DND-41 (cell line): ENCODE results near the gene GSG1L.

ENCODE experiments used
- ATAC-seq: fragments of 200-7000 bp; cut with Tn5 transposase; 3 replicates; pipeline ENCODE4 v1.9.1; 2021; ENCODE audit warnings: low read depth; ENCODE audit not compliant: insufficient read depth
- DNase-seq: peaks from one replicate; pipeline ENCODE4 v3.0.0-alpha.2; 2020
- H2AFZ ChIP-seq: 2 replicates; pipeline ENCODE4 v1.6.0; 2012; ENCODE audit warnings: low read depth, low read length
- H3K27ac ChIP-seq: 2 replicates; pipeline ENCODE4 v1.5.1; 2012; ENCODE audit warnings: low read length, inconsistent platforms
- H3K27me3 ChIP-seq: fragments of 200-600 bp; sonication (generic); 2 replicates; pipeline ENCODE4 v1.6.0; 2012; ENCODE audit warnings: low read length, mild to moderate bottlenecking, inconsistent platforms; ENCODE audit not compliant: insufficient read depth, poor library complexity
- H3K36me3 ChIP-seq: 2 replicates; pipeline ENCODE4 v1.5.1; 2012; ENCODE audit warnings: low read length, inconsistent platforms; ENCODE audit not compliant: insufficient read depth
- H3K4me1 ChIP-seq: 2 replicates; pipeline ENCODE4 v1.5.1; 2012; ENCODE audit warnings: mild to moderate bottlenecking, low read length; ENCODE audit not compliant: insufficient read depth
- H3K4me2 ChIP-seq: 2 replicates; pipeline ENCODE4 v1.6.0; 2012; ENCODE audit warnings: mild to moderate bottlenecking, moderate library complexity, low read length, inconsistent platforms; ENCODE audit not compliant: insufficient read depth
- H3K4me3 ChIP-seq, 2 experiments: fragments of 200-600 bp in 1 of 2; shearing (Covaris generic) in 1 of 2; 2 replicates each; pipeline ENCODE4 v1.5.1; 2012 to 2016; ENCODE audit warnings: inconsistent platforms in 2 of 2, low read length in 2 of 2, mild to moderate bottlenecking in 2 of 2, low read depth in 1 of 2, moderate library complexity in 1 of 2
- H3K79me2 ChIP-seq: 2 replicates; pipeline ENCODE4 v1.6.0; 2012; ENCODE audit warnings: low read length, inconsistent platforms; ENCODE audit not compliant: insufficient read depth
- H3K9ac ChIP-seq: 2 replicates; pipeline ENCODE4 v1.6.0; 2012; ENCODE audit warnings: low read depth, mild to moderate bottlenecking, inconsistent platforms, low read length, moderate library complexity
- H3K9me3 ChIP-seq: 2 replicates; pipeline ENCODE4 v1.5.1; 2012; ENCODE audit warnings: low read length, moderate library complexity, mild to moderate bottlenecking, inconsistent platforms; ENCODE audit not compliant: insufficient read depth, severe bottlenecking
- H4K20me1 ChIP-seq: 2 replicates; pipeline ENCODE4 v1.6.0; 2012; ENCODE audit warnings: low read length; ENCODE audit not compliant: insufficient read depth
- EZH2 ChIP-seq: IDR thresholded peaks from 3 replicates; pipeline ENCODE4 v1.6.1; 2012; ENCODE audit warnings: borderline replicate concordance, low read depth, mild to moderate bottlenecking, moderate library complexity, low read length, inconsistent platforms; ENCODE audit not compliant: severe bottlenecking
- TF ChIP-seq, protein P1 (sequence below): IDR thresholded peaks from 2 replicates; pipeline ENCODE4 v1.5.1; 2012; ENCODE audit warnings: borderline replicate concordance, low read length, moderate library complexity, mild to moderate bottlenecking; ENCODE audit not compliant: poor library complexity, severe bottlenecking; ENCODE audit errors: extremely low read depth

The GSG1L gene

DNA sequence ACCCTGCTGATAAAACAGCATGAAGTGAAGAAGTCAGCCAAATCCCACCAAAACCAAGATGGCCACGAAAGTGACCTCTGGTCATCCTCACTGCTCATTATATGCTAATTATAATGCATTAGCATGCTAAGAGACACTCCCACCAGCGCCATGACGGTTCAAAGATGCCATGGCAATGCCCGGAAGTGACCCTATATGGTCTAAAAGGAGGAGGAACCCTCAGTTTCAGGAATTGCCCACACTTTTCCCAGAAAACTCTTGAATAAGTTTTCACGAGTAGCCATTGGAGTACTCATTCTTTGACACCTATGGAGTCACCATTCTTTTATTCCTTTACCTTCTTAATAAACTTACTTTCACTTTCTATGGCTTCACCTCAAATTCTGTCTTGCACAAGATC is 44.3 kb downstream of the GSG1L start:
- Histone ChIP-seq H2AFZ (no peak overlapping the region), H3K36me3 (no peaks in the 10 kb centered on the region), H3K4me1 (no peaks in the 10 kb centered on the region), H3K27me3 (peaks cover 13% of the 10 kb centered on the region), H4K20me1 (no peaks in the 10 kb centered on the region; the same call in 1 of the 2 replicates), H3K79me2 (no peaks in the 10 kb centered on the region), H3K9ac (no peak overlapping the region), H3K9me3 (no peaks in the 10 kb centered on the region), H3K4me2 (peak overlapping the region; percentile 26), H3K27ac (no peak overlapping the region), H3K4me3 (no peak overlapping the region)
- ATAC-seq (no peak), DNase-seq (no peak)
- TF ChIP-seq, protein P1, sequence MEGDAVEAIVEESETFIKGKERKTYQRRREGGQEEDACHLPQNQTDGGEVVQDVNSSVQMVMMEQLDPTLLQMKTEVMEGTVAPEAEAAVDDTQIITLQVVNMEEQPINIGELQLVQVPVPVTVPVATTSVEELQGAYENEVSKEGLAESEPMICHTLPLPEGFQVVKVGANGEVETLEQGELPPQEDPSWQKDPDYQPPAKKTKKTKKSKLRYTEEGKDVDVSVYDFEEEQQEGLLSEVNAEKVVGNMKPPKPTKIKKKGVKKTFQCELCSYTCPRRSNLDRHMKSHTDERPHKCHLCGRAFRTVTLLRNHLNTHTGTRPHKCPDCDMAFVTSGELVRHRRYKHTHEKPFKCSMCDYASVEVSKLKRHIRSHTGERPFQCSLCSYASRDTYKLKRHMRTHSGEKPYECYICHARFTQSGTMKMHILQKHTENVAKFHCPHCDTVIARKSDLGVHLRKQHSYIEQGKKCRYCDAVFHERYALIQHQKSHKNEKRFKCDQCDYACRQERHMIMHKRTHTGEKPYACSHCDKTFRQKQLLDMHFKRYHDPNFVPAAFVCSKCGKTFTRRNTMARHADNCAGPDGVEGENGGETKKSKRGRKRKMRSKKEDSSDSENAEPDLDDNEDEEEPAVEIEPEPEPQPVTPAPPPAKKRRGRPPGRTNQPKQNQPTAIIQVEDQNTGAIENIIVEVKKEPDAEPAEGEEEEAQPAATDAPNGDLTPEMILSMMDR = no peak
- no peak for TF ChIP-seq EZH2

DNA sequence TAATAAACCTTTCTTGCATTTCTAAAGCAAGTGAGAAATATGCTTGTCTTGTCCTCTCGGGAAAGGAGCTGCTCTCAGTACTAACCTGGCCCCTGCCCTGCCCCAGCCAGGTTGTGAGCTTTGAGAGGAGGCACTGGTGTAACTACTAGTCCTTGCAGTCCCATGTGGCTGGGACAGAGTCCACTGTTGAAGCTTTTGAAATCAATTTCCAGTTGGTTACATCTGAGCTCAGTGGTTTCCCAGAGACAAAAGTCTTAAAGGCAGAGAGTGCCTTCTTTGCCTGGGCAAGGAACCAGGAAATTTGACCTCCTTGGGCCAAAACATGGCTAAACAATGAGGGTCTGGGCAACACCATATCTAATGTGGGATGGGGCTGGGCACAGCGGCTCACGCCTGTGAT is 48.7 kb downstream of the GSG1L start:
- H3K4me1 ChIP-seq = no peaks in the 10 kb centered on the region
- H3K4me2 ChIP-seq = no peak overlapping the region
- no peak for DNase-seq
- no peak overlapping the region for H2AFZ ChIP-seq
- ATAC-seq = no peak
- no peaks in the 10 kb centered on the region for H3K79me2 ChIP-seq
- H3K4me3 ChIP-seq = no peak overlapping the region
- no peaks in the 10 kb centered on the region for H3K36me3 ChIP-seq
- H3K27me3 ChIP-seq = peaks cover 12% of the 10 kb centered on the region
- no peak overlapping the region for H3K9ac ChIP-seq
- no peak overlapping the region for H3K27ac ChIP-seq
- H3K9me3 ChIP-seq = no peaks in the 10 kb centered on the region
- no peak for TF ChIP-seq EZH2
- TF ChIP-seq, protein P1 = no peak
- H4K20me1 ChIP-seq = no peaks in the 10 kb centered on the region; the same call in none of the 2 replicates

DNA sequence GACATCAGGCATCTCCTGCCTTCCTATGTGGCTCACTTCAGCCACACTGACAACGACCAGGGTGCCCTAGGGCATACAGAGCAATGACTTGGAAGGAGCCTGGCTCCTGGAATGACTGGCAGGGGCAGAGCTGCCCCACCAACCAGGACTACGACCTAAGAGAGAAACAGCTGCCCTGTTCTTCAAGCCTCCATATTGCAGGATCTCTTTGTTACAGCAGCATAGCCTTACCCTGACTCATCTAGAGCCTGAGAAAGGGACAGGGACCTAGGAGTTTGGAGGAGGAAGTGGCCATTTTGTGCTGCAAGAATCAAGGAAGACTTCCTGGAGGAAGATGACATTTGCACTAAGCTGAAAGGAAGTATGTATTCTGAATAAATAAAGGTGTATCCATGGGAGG is 49.6 kb downstream of the GSG1L start:
- H3K9me3 ChIP-seq = no peaks in the 10 kb centered on the region
- TF ChIP-seq EZH2 = no peak
- TF ChIP-seq, protein P1 = no peak
- no peak overlapping the region for H3K9ac ChIP-seq
- ATAC-seq = no peak
- no peak overlapping the region for H3K27ac ChIP-seq
- no peak overlapping the region for H3K4me2 ChIP-seq
- H3K36me3 ChIP-seq = no peaks in the 10 kb centered on the region
- no peak overlapping the region for H3K4me3 ChIP-seq
- H3K27me3 ChIP-seq = peaks cover 10% of the 10 kb centered on the region
- no peaks in the 10 kb centered on the region; the same call in none of the 2 replicates for H4K20me1 ChIP-seq
- H2AFZ ChIP-seq = no peak overlapping the region
- H3K4me1 ChIP-seq = no peaks in the 10 kb centered on the region
- DNase-seq = no peak
- no peaks in the 10 kb centered on the region for H3K79me2 ChIP-seq

DNA sequence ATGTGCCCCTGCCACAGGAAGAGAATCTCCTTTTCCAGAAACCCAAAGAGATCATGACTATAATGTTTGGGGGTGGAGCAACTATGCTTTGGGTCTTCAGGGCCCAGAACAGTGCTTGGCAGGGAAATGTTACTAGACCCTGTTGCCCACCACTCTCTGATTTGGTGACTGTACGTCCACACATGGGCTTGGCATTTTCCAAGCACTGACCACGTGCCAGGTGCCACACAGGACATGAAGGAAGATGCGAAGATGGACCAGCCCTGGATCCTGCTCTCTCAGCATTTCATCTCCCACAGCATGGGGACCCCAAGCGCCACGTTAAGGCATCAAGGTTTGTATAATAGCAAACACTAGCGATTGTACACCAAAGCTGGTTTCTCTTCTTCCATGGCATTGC is 50.1 kb downstream of the GSG1L start:
- no peak overlapping the region for H3K27ac ChIP-seq

More for the DNA sequence above, 50.1 kb downstream of the GSG1L start:
- no peak overlapping the region for H2AFZ ChIP-seq
- H3K4me2 ChIP-seq = no peak overlapping the region
- TF ChIP-seq EZH2 = no peak
- TF ChIP-seq, protein P1 = no peak
- no peaks in the 10 kb centered on the region for H3K79me2 ChIP-seq
- DNase-seq (no peak), ATAC-seq (no peak)
- H3K9me3 ChIP-seq = no peaks in the 10 kb centered on the region
- peaks cover 10% of the 10 kb centered on the region for H3K27me3 ChIP-seq
- no peaks in the 10 kb centered on the region for H3K36me3 ChIP-seq
- no peak overlapping the region for H3K9ac ChIP-seq
- no peaks in the 10 kb centered on the region for H3K4me1 ChIP-seq
- H4K20me1 ChIP-seq = no peaks in the 10 kb centered on the region; the same call in none of the 2 replicates
- no peak overlapping the region for H3K4me3 ChIP-seq
